HG02938 (cell line): ENCODE measurements around the gene UNC5A.
"Not testable (repeated sequence)": the region's sequence is repeated elsewhere in the genome, so short reads cannot be mapped to it uniquely, and the experiment has no call there.

Experiments used
- ATAC-seq: cut with Tn5 transposase; IDR thresholded peaks from one replicate; pipeline ENCODE4 v1.9.1; 2021; ENCODE audit warnings: mild to moderate bottlenecking, moderate library complexity; ENCODE audit not compliant: unreplicated experiment

UNC5A gene

GRCh38 chr5:176862330-176862995 lies 52.1 kb downstream of the UNC5A start:
- no peak for ATAC-seq

- no peak for ATAC-seq
Measured at GRCh38 chr5:176863041-176863764, 52.8 kb downstream of the UNC5A start.

GRCh38 chr5:176863765-176864098 lies 53.4 kb downstream of the UNC5A start:
- ATAC-seq = no peak

GRCh38 chr5:176864755-176865154 lies 54.4 kb downstream of the UNC5A start:
- no peak for ATAC-seq

GRCh38 chr5:176865964-176866363 lies 55.6 kb downstream of the UNC5A start:
- ATAC-seq = no peak

- ATAC-seq = no peak
Measured at GRCh38 chr5:176866707-176867310, 56.5 kb downstream of the UNC5A start.

GRCh38 chr5:176868126-176868525 lies 57.8 kb downstream of the UNC5A start:
- no peak for ATAC-seq

GRCh38 chr5:176868731-176869130 lies 58.4 kb downstream of the UNC5A start:
- ATAC-seq = no peak

GRCh38 chr5:176869501-176870109 lies 59.2 kb downstream of the UNC5A start:
- ATAC-seq = no peak

GRCh38 chr5:176870110-176870591 lies 59.8 kb downstream of the UNC5A start:
- ATAC-seq = no peak

- ATAC-seq = not testable (repeated sequence)
Measured at GRCh38 chr5:176870644-176871043, 60.3 kb downstream of the UNC5A start.

- ATAC-seq = not testable (repeated sequence)
Measured at GRCh38 chr5:176872586-176872985, 62.2 kb downstream of the UNC5A start.

- not testable (repeated sequence) for ATAC-seq
Measured at GRCh38 chr5:176873011-176873410, 62.7 kb downstream of the UNC5A start.

- ATAC-seq = no peak
Measured at GRCh38 chr5:176873541-176874172, 63.3 kb downstream of the UNC5A start.

GRCh38 chr5:176874198-176874780 lies 63.9 kb downstream of the UNC5A start:
- no peak for ATAC-seq

GRCh38 chr5:176875014-176875550 lies 64.7 kb downstream of the UNC5A start:
- no peak for ATAC-seq

GRCh38 chr5:176875783-176876505 lies 65.6 kb downstream of the UNC5A start:
- ATAC-seq = no peak

- no peak for ATAC-seq
Measured at GRCh38 chr5:176876506-176877431, 66.4 kb downstream of the UNC5A start.
